NCI-H187 (cell line): ENCODE results near the gene CDH4.
"Not testable (repeated sequence)": the region's sequence is repeated elsewhere in the genome, so short reads cannot be mapped to it uniquely, and the experiment has no call there.

ENCODE experiments used
- DNase-seq, 2 experiments: peaks; one replicate each; lab custom pipeline; 2025; lab: John Stamatoyannopoulos, UW

Gene CDH4

GRCh38 chr20:61387204-61387953, 135.3 kb downstream of the CDH4 start:
- peak in 1 of 2 experiments; percentile 38 for DNase-seq

- DNase-seq, result no peak
Observed at GRCh38 chr20:61387954-61388348, 135.9 kb downstream of the CDH4 start.

DNA sequence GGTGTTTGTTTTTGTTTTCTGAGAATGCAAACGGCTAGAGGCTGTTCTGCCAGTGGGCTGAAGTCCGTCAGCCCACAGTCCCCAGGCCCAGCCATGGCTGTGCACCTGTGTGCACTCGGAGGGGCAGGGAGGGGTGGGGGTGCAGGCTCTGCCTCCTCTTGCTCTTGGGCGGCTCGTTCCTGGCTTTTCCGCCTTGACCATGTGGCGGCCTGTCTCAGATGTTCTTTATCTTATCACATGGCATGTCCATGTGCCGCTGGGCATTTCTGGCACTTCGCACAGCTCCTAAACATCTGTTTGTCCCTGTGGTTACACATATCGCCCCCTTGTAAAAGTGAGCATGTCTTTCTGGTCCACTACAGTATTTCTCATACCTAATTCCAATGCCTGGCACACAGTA, 137.0 kb downstream of the CDH4 start:
- DNase-seq, result no peak

GRCh38 chr20:61391185-61391584, 139.1 kb downstream of the CDH4 start:
- no peak for DNase-seq

DNA sequence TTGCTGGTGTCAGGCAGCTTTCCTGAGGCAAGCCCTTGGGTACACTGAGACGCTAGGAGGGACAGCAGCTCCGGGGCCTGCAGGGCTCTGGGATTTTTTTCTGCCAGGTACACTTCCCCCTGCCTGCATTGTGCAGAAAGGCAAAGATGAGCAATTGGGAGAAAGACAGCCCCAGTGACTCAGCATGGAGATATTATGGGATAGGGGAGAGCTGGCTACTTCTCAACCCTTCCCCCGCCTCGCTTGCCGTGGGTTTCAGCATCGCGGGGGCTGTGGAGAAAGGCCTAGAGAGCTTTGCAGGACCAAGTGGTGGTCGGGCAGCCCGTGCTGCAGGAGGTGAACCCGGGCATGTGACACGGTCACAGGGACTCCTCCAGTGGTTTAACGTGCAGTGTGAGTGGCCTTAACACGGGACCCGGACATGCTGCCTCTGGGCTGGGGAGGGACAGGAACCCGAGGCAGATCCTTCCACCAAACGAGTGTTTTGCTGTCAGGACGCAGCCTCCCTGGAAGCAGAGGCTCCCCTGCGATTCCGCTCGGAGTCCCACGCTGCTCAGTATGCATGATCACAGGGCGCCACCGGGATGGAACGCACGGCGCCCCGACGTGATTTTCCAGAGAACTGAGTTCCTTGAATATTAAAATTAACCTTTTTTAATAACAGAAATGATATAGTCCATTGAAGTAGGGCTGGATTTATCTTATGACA, 139.9 kb downstream of the CDH4 start:
- DNase-seq, result no peak

DNA sequence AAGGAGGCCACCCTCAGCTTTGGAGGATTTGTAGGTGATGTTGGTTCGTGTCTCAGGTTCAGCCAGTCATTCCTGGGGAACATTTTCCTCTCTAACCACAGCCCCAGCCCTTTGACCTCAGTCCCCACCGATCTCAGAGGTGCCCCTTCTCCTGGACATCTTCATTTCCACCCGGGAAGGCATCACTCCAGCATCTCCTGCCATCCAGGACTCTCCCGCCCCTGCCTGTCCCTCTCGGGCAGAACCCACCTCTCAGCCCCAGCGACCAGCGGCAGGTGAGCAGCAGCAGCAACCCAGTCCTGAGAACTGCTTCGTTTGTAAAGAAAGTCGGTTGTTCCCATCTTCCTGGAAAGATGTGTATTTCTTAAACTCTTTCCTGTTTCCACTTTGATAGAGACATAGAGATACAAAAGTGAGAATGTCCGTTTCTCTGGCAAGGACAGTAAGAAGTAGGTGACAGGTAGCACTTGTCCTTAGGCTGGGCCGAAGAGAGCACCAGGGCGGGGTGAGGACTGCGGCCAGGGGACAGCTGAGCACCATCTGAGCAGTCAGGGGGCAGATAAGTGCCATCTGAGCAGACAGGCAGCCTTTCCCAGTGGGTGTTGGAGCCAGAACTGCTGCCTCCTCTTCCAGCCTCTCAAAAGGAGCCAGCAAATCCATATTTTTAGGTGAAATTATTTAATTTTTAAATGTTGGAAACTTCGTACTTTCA, 142.2 kb downstream of the CDH4 start:
- no peak for DNase-seq

- DNase-seq, result no peak
Observed at GRCh38 chr20:61396262-61396848, 144.3 kb downstream of the CDH4 start.

- DNase-seq, result no peak
Observed at GRCh38 chr20:61397146-61397545, 145.1 kb downstream of the CDH4 start.

DNA sequence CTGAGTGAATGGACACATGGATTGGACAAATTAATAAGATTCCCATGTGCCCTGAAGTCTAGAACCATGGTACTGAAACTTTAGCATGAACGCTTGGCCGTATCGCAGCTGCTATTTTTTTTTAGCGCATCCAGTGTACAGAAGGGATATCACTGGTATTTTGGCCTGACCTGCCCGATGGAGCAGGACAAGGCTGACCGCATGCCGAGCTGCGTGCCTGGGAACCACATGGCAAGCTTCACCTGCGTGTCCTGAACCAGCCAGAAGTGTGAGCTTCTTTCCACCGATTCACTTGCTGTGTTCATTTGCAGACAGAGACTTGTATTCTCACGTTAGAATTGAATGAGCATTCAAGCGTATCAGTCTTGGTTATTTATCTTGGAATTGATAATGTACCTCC, 145.7 kb downstream of the CDH4 start:
- DNase-seq, result no peak

DNA sequence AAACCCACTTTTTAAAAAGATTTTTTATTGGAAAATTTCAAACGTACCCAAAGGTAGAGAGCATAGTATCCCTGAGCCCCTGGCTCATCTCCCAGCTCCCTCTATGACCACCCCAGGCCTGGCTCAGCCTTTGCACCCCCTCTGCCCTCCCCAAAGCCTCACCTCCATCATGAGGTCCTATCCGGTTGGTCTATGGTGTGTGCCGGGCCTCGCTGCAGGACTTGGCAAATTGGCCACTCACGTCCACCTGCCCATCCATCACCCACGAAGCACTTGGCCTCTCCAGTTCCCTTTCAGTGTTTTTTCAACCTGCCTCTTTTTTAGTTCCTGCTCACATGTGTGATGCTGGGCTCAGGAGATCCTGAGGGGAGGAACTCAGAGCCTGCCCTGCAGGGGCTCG, 147.4 kb downstream of the CDH4 start:
- DNase-seq, result no peak

DNA sequence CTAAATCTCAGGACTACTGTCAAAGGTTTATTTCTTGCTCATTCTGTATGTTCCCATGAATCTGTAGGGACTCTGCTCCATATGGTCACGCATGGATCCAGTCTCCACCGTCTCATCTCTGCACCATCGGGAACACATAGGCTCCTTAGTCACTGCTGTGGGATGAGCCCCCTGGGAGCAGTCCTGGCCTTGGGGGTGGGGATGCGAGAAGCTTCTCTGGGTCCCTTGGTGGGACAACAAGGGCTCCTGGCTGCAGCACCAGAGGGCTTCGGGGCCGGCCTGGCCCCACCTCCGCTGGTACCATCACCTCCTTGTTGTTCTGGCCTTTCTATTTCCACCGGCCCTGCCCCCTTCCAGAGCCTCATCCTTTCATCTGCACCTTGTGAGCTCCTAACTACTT, 148.4 kb downstream of the CDH4 start:
- no peak for DNase-seq

DNA sequence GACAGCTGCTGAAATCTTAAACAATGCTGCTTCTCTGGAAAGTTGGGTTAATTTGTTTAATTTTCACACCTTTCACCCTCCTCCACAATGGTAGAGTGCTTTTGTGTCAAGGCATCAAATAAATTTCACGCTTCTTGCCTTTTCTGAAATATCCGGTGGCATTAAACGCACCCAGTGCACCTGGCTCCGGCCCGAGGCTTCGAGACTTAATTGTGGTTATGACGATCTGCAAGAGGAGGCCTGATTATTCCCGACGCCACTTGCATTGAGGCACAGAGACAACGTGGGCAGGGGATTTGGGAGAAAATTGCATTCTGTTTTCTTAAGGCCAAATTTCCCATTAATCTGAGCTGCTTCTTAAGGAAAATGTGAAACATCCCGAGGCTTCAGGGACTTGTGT, 152.2 kb downstream of the CDH4 start:
- DNase-seq, result no peak

- no peak for DNase-seq
Observed at GRCh38 chr20:61405007-61405406, 152.9 kb downstream of the CDH4 start.

GRCh38 chr20:61406773-61407172, 154.7 kb downstream of the CDH4 start:
- not testable (repeated sequence) for DNase-seq

DNA sequence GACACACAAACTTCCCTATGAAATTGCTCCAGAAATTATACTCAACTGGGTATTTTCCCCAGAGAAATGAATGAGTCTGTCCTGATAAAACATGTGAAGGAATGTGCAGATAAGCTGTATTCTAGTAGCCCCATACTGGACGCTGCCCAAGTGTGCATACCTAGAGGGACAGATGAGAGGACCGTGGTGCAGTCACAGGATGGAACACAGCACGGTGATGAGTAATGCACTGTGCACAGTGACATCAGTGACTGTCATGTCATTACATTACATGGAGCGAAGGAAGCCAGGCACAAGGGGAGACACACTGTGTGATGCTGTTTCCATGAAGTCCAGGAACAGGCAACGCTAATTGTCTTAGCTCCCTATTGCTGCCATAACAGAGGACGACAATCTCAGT, 155.5 kb downstream of the CDH4 start:
- no peak for DNase-seq

GRCh38 chr20:61408951-61409740, 157.1 kb downstream of the CDH4 start:
- no peak for DNase-seq

- DNase-seq, result no peak
Observed at GRCh38 chr20:61411743-61412142, 159.7 kb downstream of the CDH4 start.

GRCh38 chr20:61413752-61414151, 161.7 kb downstream of the CDH4 start:
- DNase-seq, result no peak

DNA sequence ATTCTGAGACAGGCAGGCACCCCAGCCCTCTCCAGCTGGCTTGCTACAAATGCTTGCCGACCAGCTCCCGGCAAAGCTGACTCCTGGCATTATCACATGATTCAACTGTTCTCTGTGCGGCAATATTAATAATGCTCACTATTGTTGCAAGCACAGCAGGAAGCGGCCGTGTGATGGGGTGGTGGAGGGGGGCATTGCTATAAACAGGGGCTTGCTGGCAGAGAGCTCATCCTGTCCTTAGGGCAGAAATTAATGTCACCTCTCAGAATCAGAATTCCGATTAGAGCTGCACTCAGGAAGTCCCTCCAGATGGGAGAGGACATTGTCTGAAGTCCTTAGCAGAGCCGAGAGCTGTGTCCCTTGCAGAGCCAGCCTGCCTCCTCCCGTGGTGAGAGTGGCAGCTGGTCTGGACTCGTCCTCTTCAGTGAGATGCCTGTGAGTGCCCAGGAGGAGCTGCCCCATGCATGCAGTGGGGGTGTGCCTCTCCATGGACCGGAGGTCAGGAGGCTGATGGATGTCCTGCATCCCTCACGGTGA, 162.5 kb downstream of the CDH4 start:
- no peak for DNase-seq

DNA sequence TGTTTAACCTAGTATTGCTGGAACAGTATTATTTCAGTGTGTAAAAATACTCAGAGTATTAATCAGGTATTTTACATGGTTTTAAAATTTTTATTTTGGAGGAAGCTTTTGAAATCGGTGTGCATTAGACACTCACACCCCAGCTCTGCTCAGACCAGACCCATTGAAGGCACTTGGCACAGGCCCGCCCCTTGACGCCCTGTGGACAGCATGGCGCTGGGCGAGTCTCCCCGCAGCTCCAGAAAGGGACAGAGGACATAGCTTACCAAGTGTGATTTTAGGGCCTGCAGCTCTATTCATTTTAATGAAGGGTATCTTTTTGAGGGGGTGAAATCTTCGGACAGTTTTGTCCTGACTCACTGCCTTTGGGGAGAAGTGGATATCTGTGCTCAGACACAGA, 164.5 kb downstream of the CDH4 start:
- DNase-seq, result no peak

- no peak for DNase-seq
Observed at GRCh38 chr20:61417221-61417941, 165.3 kb downstream of the CDH4 start.
